DMS 273 (cell line): ENCODE data around the gene ADPRM.

Experiments used
- DNase-seq: peaks from one replicate; lab custom pipeline; 2025; ENCODE audit not compliant: unreplicated experiment; lab: John Stamatoyannopoulos, UW

ADPRM gene

DNA sequence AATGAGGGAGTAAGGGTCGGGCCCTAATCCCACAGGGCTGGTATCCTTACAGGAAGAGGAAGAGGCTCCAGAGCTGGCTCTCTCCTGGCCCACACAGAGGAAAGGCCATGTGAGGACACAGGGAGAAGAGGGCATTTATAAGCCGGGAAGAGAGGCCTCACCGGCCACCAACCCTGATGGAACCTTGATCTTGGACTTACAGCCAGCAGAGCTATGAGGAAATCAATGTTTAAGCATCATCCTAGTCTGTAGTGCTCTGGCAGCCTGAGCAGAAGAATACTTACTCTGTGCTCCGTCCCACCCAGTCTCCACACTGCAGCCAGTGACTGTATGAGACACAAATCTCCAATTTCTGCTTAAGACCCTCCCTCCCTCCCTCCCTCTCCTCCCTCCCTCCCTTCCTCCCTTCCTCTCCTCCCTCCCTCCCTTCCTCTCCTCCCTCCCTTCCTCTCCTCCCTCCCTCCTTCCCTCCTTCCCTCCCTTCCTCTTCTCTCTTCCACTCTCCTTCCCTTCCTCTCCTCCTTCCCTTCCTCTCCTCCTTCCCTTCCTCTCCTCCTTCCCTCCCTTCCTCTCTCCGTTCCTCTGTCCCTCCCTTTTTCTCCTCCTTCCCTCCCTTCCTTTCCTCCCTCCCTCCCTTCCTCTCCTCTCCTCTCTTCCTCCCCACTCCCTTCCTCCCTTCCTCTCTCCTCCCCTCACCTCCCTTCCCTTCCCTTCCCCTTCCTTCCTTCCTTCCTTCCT lies 41.3 kb downstream of the ADPRM start:
- DNase-seq, result no peak

GRCh38 chr17:10739386-10739785 lies 42.0 kb downstream of the ADPRM start:
- no peak for DNase-seq

GRCh38 chr17:10741416-10742135 lies 44.2 kb downstream of the ADPRM start:
- no peak for DNase-seq

DNA sequence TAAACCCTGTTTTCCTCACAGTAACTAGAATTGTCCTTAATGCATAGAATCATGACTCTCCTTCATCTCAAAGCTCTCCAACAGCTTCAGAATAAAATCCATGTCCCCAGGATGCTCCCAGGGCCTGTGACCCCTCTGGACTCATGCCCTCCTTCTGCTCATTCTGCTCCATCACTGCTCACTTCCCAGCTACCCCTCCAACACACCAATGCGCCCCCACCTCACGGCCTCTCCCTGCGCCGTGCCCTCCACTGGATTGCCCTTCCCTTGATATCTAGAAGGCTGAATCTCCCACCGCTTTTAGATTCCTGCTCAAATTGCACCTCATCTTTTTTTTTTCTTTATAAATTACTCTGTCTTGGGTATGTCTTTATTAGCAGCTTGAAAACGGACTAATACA lies 45.0 kb downstream of the ADPRM start:
- DNase-seq, result no peak

- no peak for DNase-seq
These were observed 46.1 kb downstream of the ADPRM start for GRCh38 chr17:10743316-10744009.

DNA sequence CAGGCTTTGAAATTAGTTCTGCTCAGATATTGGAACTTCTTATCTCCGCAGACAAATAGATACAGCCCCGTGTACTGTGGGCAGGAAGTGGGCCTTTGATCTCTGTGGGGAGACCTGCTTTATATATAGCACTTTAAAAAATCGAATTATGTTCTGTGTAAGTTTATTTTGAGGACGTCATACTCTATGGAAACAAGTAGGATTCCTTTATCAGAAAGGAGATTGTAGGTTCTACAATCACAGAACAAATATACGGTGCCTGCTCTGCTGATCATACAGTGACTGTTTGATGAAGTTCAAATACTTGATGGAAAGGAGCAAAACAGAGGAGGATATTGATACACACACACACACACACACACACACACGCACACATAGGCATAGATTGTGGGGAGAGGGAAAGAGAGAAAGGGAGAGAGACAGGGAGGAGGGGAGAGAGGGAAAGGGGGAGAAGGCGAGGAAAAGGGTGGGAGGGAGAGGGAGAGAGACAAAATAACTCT lies 47.2 kb downstream of the ADPRM start:
- DNase-seq, result no peak

- no peak for DNase-seq
These were observed 47.8 kb downstream of the ADPRM start for GRCh38 chr17:10745231-10745630.

DNA sequence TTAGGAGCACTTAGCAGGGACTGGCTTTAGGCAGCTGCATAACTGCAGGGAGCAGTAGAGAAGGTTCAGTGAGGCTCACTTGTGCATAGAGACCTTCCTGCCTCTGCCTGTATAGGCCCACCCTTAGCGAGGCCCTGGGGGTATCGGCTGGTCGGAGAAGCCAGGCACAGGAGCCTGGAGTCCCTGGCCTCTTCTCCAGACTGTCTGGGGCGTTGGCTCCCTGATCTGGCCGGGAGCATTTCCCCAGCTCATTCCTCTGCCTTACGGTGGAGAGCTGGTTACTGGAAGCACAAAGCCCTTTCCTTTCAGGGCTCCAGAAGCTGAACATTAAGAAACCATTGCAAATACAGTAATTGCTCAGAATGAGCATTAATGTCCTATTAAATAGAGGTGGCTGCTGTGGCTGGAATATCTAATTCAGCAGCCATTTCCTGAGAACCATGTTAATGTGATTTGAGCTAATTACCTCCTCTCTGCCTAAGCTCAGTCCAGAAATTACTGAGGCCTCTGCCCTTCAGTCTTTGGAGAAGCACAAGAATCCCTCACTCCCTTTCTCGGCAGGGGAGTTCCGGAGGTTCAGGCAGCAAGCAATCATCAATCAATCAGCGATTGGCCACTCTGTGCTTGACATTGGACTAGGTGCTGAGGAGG lies 51.3 kb downstream of the ADPRM start:
- DNase-seq, result no peak

DNA sequence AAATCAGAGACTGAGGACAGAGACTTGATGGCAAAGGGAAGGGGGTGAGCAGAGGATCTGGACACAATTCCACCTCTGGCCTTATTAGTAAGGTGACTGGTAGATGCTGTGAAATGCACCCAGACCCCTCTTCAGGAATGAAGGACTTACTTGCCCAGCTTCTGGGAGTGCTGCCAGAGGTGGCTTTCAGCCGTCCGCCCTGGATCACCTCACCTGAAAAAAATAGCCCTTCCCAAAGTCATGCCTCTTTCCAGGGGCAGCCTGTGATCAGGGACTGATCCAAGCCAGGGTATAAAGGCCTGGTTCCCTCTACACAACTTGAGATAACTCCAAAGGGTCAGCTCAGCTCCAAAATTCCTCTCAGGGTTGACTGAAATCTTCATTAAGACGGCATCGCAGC lies 52.8 kb downstream of the ADPRM start:
- no peak for DNase-seq

GRCh38 chr17:10751563-10751962 lies 54.2 kb downstream of the ADPRM start:
- no peak for DNase-seq

- no peak for DNase-seq
These were observed 55.3 kb downstream of the ADPRM start for GRCh38 chr17:10752696-10753095.

GRCh38 chr17:10754109-10754508 lies 56.7 kb downstream of the ADPRM start:
- DNase-seq, result peak; percentile 74

DNA sequence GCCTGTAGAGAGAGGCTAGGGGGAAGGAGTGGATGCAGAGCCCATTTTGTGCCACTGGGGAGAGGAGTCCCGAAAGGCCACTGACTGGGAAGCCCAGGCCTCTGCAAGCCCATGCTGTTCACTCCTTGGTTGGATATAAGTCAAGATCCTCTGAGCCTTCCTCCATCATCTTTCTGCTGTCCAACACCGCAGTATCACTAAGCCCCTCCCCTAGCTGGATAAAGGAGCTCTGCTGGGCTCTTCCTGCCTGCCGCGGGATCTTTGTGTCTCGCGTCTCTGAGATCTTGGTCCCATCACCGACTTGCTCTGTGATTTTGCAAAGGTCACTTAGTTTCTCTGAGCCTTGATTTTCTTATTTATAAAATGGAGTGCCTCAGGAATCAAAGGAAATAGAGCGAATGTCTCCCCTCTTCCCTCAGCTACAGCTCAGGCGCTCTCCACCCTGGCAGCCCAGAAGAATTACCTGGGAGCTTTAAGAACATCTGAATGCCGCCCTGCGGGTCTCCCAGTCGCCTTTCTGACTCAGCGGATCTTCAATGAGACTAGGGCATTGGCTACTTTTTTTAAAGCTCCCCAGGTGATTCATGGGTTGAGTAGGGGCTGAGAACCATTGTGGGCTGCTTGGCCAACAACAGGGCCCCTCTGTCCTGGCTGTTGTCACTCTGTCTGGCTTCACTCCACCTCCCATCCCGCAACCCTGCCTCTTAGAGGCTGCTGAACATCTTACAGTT lies 57.6 kb downstream of the ADPRM start:
- no peak for DNase-seq

DNA sequence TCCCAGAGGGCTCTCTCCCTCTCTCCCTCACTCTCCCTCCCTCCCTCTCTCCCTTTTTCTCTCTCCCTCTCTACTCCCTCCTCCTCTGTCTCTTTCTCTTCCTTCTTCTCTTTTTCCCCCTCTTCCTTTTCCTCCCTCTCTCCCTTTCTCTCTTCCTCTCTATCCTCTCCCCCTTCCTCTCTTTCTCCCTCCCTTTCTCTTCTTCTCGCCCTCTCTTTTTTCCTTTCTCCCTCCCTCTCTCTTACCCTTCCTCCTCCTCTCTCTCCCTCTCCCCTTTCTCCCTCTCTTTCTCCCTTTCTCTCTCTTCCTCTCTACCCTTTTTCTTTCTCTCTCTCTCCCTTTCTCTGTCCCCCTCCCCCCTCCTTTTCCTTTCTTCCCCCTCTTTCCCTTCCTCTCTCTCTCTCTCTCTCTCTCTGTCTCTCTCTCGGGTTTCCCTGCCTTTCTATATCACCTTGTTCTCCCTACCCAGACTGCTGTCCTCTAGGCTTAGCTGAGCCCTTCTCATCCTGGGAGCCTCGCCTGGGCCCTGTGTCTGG lies 58.3 kb downstream of the ADPRM start:
- no peak for DNase-seq

GRCh38 chr17:10756185-10756584 lies 58.8 kb downstream of the ADPRM start:
- no peak for DNase-seq

DNA sequence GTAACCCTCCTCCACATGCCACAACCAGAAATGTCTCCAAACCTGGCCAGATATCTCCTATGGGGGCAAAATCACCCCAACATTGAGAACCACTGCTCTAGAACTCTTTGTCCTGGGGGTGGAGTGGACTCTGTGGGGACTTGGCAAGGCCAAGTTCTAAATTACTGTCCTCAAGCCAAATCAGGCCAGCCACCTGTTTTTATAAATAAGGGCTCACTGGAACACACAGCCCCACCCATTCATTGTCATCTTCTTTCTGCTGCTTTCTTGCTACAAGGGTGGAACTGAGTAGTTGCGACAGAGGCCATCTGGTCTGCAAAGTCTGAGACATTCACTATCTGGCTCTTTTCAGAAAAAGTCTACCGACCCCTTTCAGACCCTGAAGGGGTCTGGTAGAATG lies 59.2 kb downstream of the ADPRM start:
- no peak for DNase-seq

DNA sequence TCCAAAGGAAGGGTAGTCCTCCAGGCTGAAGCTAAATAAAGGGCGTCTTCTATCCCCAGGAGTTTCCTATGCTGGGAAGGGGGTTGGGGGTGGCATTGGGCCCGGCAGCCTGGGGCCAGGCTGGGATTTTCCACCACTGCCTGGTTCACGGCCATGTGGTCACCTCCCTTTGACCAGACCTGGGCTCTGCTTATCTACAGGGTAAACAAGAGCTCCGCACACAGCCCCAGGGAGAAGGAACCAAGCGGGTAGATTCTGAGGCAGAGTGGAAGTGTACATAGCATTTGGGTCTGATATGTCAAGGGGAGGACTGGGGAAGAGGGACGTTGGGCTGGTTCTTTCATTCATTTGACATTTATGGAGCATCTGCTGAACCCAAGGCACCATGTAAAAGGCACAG lies 59.7 kb downstream of the ADPRM start:
- no peak for DNase-seq

- no peak for DNase-seq
These were observed 60.3 kb downstream of the ADPRM start for GRCh38 chr17:10757647-10758046.

DNA sequence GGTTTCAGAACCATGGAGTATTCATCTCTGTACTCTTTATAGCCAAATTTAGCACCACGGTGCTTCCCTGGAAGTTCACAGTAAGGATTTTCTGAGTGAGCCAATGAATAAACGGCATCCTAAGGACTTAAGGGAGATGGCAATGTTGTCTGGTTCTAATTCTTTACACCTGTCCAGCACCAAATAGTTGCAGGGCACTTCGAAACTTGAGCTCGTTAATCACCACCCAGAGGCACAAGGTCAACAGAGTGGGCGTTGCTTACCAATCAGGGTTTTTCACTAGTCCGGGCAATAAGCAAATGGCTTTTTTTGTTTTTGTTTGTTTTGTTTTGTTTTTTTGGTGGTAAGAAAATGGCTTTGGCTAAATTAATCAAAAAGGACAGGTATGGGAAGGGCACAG lies 60.7 kb downstream of the ADPRM start:
- DNase-seq, result no peak
